IPS-15b (cell line): ENCODE data around the gene MAIP1.

Experiments used
- H3K27me3 ChIP-seq: one replicate; pipeline ENCODE4 v1.6.1; 2013; ENCODE audit warnings: low read length; ENCODE audit not compliant: control insufficient read depth, insufficient read depth
- H3K36me3 ChIP-seq: one replicate; pipeline ENCODE4 v1.6.1; 2013; ENCODE audit warnings: low read length; ENCODE audit not compliant: control insufficient read depth, insufficient read depth
- H3K4me1 ChIP-seq: one replicate; pipeline ENCODE4 v1.6.1; 2013; ENCODE audit warnings: mild to moderate bottlenecking, low read length; ENCODE audit not compliant: control insufficient read depth, insufficient read depth
- H3K4me3 ChIP-seq: one replicate; pipeline ENCODE4 v1.5.1; 2013; ENCODE audit warnings: low read depth, low read length
- H3K9ac ChIP-seq: one replicate; pipeline ENCODE4 v1.6.1; 2013; ENCODE audit warnings: low read depth, mild to moderate bottlenecking, low read length
- H3K9me3 ChIP-seq: one replicate; pipeline ENCODE4 v1.6.1; 2013; ENCODE audit warnings: mild to moderate bottlenecking, low read length; ENCODE audit not compliant: control insufficient read depth, insufficient read depth

The MAIP1 gene

DNA sequence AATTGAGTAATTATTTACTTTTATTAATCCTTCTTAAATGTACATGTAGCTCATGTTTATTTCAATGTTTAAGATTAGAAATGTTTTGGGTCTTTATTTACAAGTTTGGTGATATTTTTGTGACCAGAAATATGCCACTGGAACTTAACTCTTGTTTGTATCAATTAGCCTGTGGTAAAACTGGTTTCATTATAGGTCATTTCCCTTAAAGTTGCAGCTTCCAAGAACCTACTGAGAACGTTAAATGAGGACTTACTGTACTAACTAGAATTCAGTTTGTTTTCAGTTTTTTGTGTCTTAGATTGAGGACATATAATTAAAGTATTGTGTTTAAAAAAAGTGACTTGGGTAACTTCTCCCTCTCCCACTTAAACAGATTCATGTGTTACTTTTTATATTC, 4.4 kb upstream of the MAIP1 start:
- no peaks in the 10 kb centered on the region for H3K4me1 ChIP-seq
- no peak overlapping the region for H3K9ac ChIP-seq
- no peaks in the 10 kb centered on the region for H3K27me3 ChIP-seq
- H3K4me3 ChIP-seq = no peak overlapping the region
- H3K9me3 ChIP-seq = no peaks in the 10 kb centered on the region
- peaks cover 11% of the 10 kb centered on the region for H3K36me3 ChIP-seq

DNA sequence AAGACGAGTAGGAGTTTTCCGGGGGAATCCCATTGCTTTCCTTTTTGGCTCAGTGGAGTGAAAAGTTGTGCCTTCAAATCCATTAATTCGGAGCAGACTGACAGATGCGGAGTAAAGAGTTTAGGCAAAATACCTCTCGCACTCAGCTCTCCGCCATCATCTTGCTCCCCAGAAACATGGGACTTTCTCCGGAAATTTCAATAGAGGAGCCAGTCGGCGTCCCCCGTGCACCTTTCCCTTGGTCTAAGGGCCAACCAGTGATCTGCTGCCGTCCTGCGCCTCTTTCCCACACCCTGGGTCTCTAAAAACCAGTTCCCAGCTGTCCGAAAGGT, 409 bp upstream of the MAIP1 start:
- H3K27me3 ChIP-seq = no peaks in the 10 kb centered on the region
- H3K36me3 ChIP-seq = peaks cover 3% of the 10 kb centered on the region
- no peaks in the 10 kb centered on the region for H3K9me3 ChIP-seq
- H3K4me1 ChIP-seq = no peaks in the 10 kb centered on the region
- peak overlapping the region; percentile 96 for H3K9ac ChIP-seq
- peak overlapping the region; percentile 86 for H3K4me3 ChIP-seq

DNA sequence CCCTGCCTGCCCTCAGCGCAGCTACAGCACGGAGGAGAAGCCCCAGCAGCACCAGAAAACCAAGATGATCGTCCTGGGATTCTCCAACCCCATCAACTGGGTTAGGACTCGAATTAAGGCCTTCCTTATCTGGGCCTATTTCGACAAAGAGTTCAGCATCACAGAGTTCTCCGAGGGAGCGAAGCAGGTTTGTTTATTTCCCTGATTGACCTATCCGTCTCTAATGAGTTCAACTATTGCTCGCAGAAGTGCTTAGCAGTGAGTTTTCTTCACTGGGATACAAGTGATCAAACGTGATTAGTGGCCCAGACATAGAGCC, 639 bp downstream of the MAIP1 start:
- Histone ChIP-seq H3K4me1 (no peaks in the 10 kb centered on the region), H3K27me3 (no peaks in the 10 kb centered on the region), H3K4me3 (peak overlapping the region; percentile 86), H3K9ac (peak overlapping the region; percentile 96), H3K36me3 (peaks cover 4% of the 10 kb centered on the region), H3K9me3 (no peaks in the 10 kb centered on the region)

DNA sequence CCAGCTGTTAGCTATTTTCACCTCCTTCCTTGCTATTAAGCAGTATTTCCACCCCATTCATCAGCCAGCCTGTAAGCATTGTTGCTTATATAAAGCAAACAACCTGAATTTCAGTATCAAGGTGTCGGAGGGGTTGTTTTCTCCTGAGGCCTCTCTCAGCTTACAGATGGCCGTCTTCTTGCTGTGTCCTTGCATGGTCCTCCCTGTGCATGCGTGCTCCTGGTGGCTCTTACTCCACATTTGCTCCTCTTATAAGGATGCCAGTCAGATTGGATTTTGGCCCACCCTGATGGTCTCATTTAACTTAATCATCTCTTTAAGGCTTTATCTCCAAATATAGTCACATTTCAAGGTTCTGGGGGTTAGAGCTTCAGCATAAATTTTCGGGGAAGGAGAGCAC, 2.6 kb downstream of the MAIP1 start:
- H3K9ac ChIP-seq = no peak overlapping the region
- no peaks in the 10 kb centered on the region for H3K9me3 ChIP-seq
- H3K4me3 ChIP-seq = no peak overlapping the region
- peaks cover 8% of the 10 kb centered on the region for H3K36me3 ChIP-seq
- H3K4me1 ChIP-seq = no peaks in the 10 kb centered on the region
- no peaks in the 10 kb centered on the region for H3K27me3 ChIP-seq

DNA sequence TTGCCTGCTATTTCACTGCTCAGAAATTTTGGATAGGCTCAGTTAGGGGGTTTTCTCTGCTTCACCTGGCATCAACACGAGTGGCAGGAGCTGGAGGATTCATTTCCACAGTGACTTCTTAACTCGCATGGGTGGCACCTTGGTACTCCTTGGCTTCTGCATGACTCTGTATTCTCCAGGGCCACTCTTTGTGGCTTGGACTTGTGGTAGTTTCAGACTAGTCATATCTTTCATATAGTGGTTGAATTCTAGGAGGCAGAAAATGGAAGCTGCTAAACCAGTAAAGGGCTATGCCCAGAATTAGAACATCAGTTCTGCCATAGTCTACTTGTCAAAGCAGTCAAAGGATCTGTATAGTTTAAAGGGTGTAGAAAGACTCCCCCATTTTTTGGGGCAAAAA, 6.8 kb downstream of the MAIP1 start:
- Histone ChIP-seq H3K27me3 (no peaks in the 10 kb centered on the region), H3K9ac (no peak overlapping the region), H3K36me3 (peaks cover 8% of the 10 kb centered on the region), H3K4me3 (no peak overlapping the region), H3K4me1 (no peaks in the 10 kb centered on the region), H3K9me3 (no peaks in the 10 kb centered on the region)

DNA sequence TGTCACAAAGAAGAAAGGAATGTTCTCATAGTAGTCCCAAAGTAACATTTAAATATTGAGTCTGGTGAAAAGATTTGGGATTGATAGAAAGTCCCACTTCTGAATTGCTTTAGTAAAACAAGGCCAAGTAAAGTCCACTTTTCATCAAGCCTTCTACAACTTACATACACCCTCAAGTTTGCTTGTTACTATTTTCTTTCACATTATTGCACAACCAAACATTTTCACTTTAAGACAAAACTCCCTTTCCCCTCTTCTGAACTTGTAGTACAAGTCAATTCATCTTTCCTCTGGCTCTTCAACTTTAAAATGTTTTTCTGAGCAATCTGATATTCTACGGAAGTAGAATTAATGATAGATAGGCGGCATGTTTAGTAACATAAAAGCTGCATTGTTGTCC, 11.0 kb downstream of the MAIP1 start:
- H3K9me3 ChIP-seq = no peaks in the 10 kb centered on the region
- H3K4me3 ChIP-seq = no peak overlapping the region
- peaks cover 4% of the 10 kb centered on the region for H3K36me3 ChIP-seq
- H3K9ac ChIP-seq = no peak overlapping the region
- no peaks in the 10 kb centered on the region for H3K4me1 ChIP-seq
- H3K27me3 ChIP-seq = no peaks in the 10 kb centered on the region

DNA sequence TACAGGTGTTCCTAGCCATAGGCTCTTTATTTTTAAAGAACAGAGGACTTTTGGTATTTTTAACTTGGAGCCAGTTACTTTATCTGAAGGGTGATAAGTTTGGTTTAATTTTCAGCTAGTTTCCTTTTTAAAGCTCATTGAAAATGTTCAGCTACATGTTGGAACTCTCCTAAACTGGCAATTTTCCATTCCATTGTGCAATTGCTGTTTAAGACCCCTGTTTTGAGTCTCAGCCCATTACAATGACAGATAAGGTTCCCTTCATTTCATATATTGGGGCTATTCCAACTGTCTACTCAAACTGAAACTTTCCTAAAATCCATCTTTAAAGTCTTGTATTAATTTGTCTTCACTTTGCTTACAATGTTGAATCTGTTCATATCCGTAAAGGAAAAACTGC, 11.6 kb downstream of the MAIP1 start:
- no peaks in the 10 kb centered on the region for H3K27me3 ChIP-seq
- no peaks in the 10 kb centered on the region for H3K36me3 ChIP-seq
- H3K9ac ChIP-seq = no peak overlapping the region
- H3K9me3 ChIP-seq = no peaks in the 10 kb centered on the region
- no peaks in the 10 kb centered on the region for H3K4me1 ChIP-seq
- H3K4me3 ChIP-seq = no peak overlapping the region

DNA sequence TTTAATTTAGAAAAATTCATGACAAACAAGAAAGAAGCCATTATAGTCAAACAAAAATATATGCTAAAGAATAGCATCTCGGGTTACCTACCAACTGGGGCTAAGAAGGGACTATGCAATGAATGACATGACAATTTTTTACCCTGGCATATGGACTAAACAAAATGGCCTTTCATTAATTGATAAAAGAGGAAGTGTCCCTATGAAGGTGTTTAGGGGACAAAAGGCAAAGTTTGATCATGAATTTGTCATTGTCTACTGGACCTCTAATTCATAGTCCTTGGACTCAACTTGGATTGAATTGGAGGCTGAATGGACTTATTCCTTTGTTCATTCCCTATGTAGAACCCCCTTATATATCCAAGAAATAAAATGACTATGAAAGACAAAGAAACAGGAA, 12.7 kb downstream of the MAIP1 start:
- no peaks in the 10 kb centered on the region for H3K27me3 ChIP-seq
- no peaks in the 10 kb centered on the region for H3K9me3 ChIP-seq
- H3K36me3 ChIP-seq = no peaks in the 10 kb centered on the region
- H3K4me1 ChIP-seq = no peaks in the 10 kb centered on the region
- H3K9ac ChIP-seq = no peak overlapping the region
- no peak overlapping the region for H3K4me3 ChIP-seq

DNA sequence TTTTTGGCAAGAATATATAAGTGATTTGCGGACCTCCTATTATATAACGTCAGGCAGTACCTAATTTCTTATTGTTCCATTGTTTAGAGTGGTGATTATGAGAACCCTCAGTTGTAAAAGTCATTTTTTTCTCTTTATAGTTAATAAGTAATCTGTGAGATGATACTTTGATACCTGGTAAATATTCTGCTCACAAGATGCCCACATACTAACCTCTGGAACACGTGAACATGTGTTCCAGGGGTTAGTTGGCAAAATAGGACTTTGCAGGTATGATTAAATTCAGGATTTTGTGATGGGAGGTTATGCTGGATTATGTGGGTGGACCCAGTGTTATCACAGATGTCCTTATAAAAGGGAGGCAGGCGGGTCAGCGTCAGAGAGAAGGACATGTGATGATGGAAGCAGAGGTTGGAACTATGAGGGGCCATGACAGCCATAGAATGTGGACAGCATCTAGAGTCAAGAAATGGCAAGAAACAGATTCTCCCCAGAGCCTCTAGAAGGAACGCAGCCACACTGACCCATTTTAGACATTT, 16.8 kb downstream of the MAIP1 start:
- no peak overlapping the region for H3K9ac ChIP-seq
- H3K36me3 ChIP-seq = no peaks in the 10 kb centered on the region

DNA sequence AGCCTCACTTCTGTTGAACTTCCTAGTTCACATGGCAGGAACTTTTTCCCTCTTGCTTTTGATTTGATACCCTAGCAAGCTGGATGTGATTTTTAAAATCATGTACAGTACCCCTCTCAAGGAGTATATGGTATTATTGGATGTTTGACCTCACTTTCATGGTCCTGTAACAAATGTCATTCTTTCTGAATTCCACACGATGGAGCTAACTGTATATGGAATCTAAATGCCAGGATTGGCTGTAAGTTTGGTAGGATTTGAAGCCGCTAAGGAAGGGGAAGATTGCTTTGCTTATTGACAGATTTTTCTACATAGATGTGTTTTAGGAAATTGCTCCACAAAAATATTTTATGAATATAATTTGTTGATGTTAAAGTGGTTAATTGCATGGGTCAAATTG, 18.3 kb downstream of the MAIP1 start:
- Histone ChIP-seq H3K36me3 (no peaks in the 10 kb centered on the region), H3K9ac (no peak overlapping the region), H3K27me3 (no peaks in the 10 kb centered on the region), H3K9me3 (no peaks in the 10 kb centered on the region), H3K4me1 (no peaks in the 10 kb centered on the region), H3K4me3 (no peak overlapping the region)

More for the DNA sequence above, 16.8 kb downstream of the MAIP1 start:
- no peaks in the 10 kb centered on the region for H3K27me3 ChIP-seq
- H3K9me3 ChIP-seq = no peaks in the 10 kb centered on the region
- H3K4me3 ChIP-seq = no peak overlapping the region
- H3K4me1 ChIP-seq = no peaks in the 10 kb centered on the region

DNA sequence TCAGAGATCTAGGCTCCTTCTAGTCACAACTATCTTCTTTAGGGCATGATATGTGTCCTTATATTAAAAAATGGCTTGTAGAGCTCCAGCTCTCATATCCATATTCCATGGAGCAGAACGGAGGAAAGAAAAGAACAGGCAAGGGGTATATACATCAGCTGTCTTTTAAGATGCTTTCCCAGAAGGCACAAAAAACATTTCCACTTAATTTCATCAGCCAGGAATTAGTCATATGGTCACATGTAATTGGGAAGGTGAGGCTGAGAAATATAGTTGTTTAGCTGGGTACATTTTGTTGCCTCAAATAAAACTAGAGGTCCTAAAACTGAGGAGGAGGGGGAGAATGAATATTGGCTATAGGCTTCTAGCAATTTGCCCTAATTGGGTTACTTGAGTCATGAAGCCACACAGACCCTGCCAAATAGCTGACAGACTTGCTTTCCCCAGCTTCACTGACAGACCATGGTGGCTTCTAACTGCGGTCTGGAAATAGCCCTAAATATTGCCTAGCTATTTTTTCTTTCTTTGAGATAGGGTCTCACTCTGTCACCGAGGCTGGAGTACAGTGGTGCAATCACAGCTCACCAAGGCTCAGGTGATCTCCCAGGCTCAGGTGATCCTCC, 20.0 kb downstream of the MAIP1 start:
- Histone ChIP-seq H3K9me3 (no peaks in the 10 kb centered on the region), H3K4me1 (peaks cover 5% of the 10 kb centered on the region), H3K9ac (no peak overlapping the region), H3K36me3 (no peaks in the 10 kb centered on the region), H3K27me3 (no peaks in the 10 kb centered on the region), H3K4me3 (no peak overlapping the region)

DNA sequence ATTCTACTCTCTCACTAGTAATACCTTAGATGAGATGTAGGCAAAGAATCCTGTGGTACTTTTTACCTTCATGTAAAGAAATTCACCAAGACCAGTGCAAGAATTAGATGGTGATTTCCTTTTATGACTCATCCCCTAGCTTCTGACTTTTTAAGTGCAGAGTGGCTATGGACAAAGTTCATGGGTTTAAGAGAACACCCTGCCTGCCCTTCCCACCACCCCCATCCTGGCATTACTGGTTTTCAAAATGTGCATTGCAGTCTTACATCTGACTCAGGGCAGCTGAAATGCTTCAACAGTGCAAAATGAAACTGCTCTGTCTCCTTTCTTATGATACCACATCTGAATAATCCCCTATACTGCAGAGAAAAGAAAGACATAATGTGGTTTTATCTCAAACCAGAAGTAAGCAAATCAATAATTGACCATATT, 22.6 kb downstream of the MAIP1 start:
- Histone ChIP-seq H3K9me3 (no peaks in the 10 kb centered on the region), H3K27me3 (no peaks in the 10 kb centered on the region), H3K4me1 (peaks cover 8% of the 10 kb centered on the region), H3K4me3 (no peak overlapping the region), H3K36me3 (no peaks in the 10 kb centered on the region), H3K9ac (no peak overlapping the region)
